ENCODE data around the gene DFFB.
A peak's percentile ranks its signal among the peaks of the same experiment; 100 is the strongest.
"Not testable (repeated sequence)": the region's sequence is repeated elsewhere in the genome, so short reads cannot be mapped to it uniquely, and the experiment has no call there.

The DFFB gene

GRCh38 chr1:3911981-3912808 lies 54.9 kb downstream of the DFFB start:
- DNase-seq: no peak

- DNase-seq: no peak
Observed at GRCh38 chr1:3912809-3913685, 55.8 kb downstream of the DFFB start.

GRCh38 chr1:3914331-3914851 lies 57.1 kb downstream of the DFFB start:
- DNase-seq: no peak

GRCh38 chr1:3914911-3915310 lies 57.6 kb downstream of the DFFB start:
- DNase-seq: no peak

GRCh38 chr1:3915551-3916121 lies 58.4 kb downstream of the DFFB start:
- DNase-seq: no peak

- no peak for DNase-seq
Observed at GRCh38 chr1:3917761-3918160, 60.5 kb downstream of the DFFB start.

GRCh38 chr1:3918359-3918758 lies 61.1 kb downstream of the DFFB start:
- DNase-seq: not testable (repeated sequence)

GRCh38 chr1:3918966-3919611 lies 61.8 kb downstream of the DFFB start:
- DNase-seq: no peak

GRCh38 chr1:3919706-3920105 lies 62.4 kb downstream of the DFFB start:
- DNase-seq: no peak

GRCh38 chr1:3921765-3922164 lies 64.5 kb downstream of the DFFB start:
- no peak for DNase-seq

- DNase-seq: peak; percentile 34
Observed at GRCh38 chr1:3922201-3922725, 65.0 kb downstream of the DFFB start.

- no peak for DNase-seq
Observed at GRCh38 chr1:3922851-3923250, 65.6 kb downstream of the DFFB start.

- DNase-seq: no peak
Observed at GRCh38 chr1:3923378-3924185, 66.3 kb downstream of the DFFB start.

- no peak for DNase-seq
Observed at GRCh38 chr1:3924186-3924824, 67.0 kb downstream of the DFFB start.

- DNase-seq: no peak
Observed at GRCh38 chr1:3924825-3925220, 67.5 kb downstream of the DFFB start.

- DNase-seq: no peak
Observed at GRCh38 chr1:3925256-3925655, 68.0 kb downstream of the DFFB start.

GRCh38 chr1:3925762-3926161 lies 68.5 kb downstream of the DFFB start:
- DNase-seq: no peak

GRCh38 chr1:3926956-3927355 lies 69.7 kb downstream of the DFFB start:
- DNase-seq: no peak

GRCh38 chr1:3928586-3928985 lies 71.3 kb downstream of the DFFB start:
- no peak for DNase-seq

- DNase-seq: no peak
Observed at GRCh38 chr1:3929126-3929525, 71.8 kb downstream of the DFFB start.

GRCh38 chr1:3930301-3931006 lies 73.2 kb downstream of the DFFB start:
- no peak for DNase-seq
